Stimulated activated CD4-positive, alpha-beta T cell treated with anti-CD3 and anti-CD28 coated beads, TNF-alpha, amount 100 ng/mL, for 24 hours (primary cell): ENCODE measurements around the gene NINJ2.

ENCODE experiments used
- DNase-seq, 3 experiments: peaks; one replicate each; pipeline ENCODE4 v3.0.0-alpha.2; 2020; ENCODE audit warnings: low read depth in 3 of 3

Gene NINJ2

GRCh38 chr12:614411-614970, 48.8 kb downstream of the NINJ2 start:
- DNase-seq: peak in 1 of 3 experiments; percentile 19

- no peak for DNase-seq
Measured at GRCh38 chr12:613996-614395, 49.2 kb downstream of the NINJ2 start.

DNA sequence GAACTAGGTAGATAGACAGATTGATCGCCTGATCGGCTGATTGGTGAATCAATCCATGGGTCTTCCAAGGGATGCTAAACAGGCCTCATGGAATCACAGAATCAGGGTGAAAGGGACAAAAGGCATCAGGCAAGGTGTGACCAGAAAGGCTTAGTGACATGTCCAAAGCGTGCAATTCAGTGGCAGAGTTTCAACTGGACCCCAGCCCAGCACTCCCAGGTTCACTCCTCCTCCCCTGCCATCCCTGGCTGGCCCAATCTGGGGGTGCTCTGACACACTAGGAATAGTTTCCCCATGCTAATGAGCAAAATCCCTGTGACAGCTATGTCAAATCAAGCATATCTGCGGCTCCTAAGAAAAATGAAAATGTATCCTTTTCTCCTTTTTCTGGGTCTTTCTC, 50.4 kb downstream of the NINJ2 start:
- DNase-seq: no peak

- DNase-seq: no peak
Measured at GRCh38 chr12:612293-612692, 51.0 kb downstream of the NINJ2 start.

DNA sequence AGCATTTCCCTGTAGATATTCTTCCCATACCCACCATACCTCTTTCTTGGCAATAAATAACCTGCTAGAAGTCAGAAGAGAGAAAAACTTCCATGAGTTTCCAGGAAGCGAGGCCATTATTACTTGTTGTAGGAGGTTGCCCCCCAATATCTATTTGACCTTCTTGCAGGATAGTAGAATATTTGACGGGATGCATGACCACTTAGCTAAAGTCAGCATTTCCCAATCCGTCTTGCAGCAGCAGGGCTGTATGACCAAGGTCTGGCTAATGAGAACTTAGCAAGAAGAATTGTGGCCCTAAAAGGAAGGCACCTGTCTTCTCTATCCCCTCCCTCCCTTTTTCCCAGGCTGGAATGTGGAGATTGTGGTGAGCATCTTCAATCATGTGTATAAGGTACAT, 51.5 kb downstream of the NINJ2 start:
- no peak for DNase-seq

GRCh38 chr12:608921-609320, 54.3 kb downstream of the NINJ2 start:
- DNase-seq: no peak

GRCh38 chr12:608413-608812, 54.8 kb downstream of the NINJ2 start:
- DNase-seq: no peak

DNA sequence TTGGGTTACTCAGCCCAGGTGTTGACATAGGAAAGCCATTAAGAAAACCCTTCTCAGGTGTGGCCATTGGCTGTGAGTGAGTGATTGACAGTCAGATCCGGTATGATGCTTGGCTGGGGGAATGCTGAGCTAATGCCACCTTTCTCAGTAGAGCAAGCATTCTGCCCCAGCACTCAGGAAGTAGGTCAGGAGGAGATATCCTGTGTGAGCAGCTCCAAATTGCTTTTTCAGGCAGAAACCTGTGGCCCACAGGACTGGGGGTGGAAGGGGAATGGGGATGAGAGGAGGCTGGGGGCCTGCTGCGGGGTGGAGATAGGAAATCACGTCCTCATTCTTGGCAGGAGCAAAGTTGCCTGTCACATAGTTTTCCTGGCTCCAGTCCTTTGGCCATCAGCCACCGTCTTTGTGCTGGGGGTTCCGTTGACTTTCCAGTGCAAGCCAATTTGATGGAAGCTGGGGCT, 55.7 kb downstream of the NINJ2 start:
- no peak for DNase-seq

- no peak for DNase-seq
Measured at GRCh38 chr12:604956-605355, 58.3 kb downstream of the NINJ2 start.

DNA sequence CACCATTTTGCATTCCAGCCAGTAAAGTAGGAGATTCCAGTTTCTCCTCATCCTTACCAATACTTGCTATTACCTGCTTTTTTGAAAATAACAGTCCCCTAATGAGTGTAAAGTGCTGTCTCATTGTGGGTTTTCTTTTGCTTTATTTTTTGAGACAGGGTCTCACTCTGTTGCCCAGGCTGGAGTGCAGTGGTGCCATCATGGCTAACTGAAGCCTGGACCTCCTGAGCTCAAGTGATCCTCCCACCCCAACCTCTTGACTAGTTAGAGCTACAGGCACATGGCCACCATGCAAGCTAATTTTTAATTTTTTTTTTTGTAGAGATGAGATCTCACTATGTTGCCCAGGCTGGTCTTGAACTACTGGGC, 60.6 kb downstream of the NINJ2 start:
- DNase-seq: no peak

DNA sequence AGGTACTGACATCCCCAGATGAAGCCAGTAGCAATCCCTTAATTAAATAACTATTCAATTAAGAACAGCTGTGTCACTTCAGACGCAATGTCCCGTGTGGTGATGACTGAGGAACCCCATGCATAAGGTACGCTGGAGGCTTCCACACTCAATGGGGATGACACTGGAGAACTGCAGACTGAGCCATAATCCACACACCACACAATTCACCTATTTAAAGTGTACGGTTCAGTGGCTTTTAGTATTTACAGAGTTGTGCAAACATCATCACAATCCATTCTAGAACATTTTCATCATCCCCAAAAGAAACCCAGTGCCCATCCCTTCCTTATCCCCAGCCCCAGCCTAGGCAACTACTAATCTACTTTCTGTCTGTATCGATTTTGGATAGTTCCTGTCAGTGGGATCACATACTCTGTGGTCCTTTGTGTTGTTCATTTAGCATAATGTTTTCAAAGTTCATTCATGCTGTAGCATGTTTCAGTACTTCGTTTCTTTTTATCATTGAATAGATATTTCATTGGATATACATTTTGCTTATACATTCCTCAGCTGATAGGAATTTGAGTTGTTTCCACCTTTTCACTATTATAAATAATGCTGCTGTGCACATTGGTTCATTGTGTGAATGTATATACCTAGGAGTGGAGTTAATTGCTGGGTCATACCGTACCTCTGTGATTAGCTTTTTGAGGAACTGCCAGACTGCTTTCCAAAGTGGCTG, 61.1 kb downstream of the NINJ2 start:
- no peak for DNase-seq

DNA sequence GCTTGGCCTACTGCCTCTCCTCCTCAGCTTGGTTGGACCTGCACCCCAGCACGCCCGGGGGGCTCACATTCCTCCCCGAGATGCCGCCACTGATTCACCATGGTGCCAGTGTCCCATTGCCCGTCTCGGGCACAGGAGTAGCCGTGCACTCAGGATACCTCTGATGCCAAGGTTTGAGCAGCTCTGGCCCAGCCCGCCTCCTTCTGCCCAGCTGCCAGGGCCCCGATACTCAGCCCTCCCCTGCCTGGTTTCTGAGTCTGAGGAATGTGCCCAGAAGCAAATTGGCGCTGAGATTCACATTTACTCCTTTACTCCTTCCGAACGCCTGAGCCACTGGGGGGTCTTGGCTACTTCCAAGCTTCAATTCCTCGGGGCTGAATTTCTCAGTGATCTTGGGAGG, 63.5 kb downstream of the NINJ2 start:
- no peak for DNase-seq

- DNase-seq: no peak
Measured at GRCh38 chr12:597926-598568, 65.2 kb downstream of the NINJ2 start.

GRCh38 chr12:593396-594270, 69.6 kb downstream of the NINJ2 start:
- DNase-seq: no peak

DNA sequence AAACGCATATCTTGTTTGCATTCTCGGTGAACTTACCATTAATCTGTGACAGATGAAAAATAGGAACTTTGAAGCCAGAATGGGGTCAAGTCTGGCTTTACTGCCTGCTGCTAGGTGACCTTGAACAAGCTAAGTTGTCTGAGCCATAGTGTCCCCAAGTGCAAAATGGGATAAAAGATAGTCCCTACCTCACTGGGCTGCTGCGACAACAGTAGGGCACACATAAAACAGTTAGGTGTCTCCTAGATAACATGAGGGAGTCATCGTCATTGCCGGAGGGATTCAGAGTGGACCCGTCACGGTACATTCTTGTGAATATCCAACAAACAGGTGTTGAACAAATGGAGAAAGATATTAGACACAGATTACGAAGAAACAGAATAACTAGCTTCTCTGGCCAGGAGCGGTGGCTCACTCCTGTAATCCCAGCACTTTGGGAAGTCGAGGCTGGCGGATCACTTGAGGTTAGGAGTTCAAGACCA, 71.2 kb downstream of the NINJ2 start:
- DNase-seq: no peak

GRCh38 chr12:591167-592023, 71.8 kb downstream of the NINJ2 start:
- no peak for DNase-seq

DNA sequence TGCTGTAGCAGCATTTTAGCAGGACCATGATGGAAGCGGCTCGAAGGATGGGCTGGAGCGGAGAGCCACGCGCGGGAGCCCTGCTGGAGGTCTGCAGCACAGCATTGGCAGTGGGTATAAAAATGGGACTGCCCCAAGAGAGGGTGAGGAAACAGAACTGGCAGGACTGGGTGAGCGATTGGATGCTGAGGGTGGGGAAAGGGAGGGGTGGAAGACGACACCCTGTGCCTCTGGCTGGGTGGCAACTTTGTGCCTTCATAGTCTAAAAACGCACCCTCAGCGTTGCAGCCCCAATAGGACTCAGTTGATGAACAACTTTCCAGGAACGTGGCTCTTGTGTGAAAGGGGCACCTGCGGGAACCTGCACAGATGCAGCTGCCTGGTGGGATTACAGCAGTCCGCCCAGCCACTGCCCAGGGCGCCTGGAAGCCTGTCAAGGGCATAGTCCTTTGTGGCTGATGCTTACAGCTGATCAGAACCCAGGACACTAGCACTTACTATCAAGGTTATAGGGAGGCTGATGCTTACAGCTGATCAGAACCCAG, 73.0 kb downstream of the NINJ2 start:
- DNase-seq: no peak

- no peak for DNase-seq
Measured at GRCh38 chr12:588646-589045, 74.6 kb downstream of the NINJ2 start.

GRCh38 chr12:588024-588322, 75.3 kb downstream of the NINJ2 start:
- no peak for DNase-seq

DNA sequence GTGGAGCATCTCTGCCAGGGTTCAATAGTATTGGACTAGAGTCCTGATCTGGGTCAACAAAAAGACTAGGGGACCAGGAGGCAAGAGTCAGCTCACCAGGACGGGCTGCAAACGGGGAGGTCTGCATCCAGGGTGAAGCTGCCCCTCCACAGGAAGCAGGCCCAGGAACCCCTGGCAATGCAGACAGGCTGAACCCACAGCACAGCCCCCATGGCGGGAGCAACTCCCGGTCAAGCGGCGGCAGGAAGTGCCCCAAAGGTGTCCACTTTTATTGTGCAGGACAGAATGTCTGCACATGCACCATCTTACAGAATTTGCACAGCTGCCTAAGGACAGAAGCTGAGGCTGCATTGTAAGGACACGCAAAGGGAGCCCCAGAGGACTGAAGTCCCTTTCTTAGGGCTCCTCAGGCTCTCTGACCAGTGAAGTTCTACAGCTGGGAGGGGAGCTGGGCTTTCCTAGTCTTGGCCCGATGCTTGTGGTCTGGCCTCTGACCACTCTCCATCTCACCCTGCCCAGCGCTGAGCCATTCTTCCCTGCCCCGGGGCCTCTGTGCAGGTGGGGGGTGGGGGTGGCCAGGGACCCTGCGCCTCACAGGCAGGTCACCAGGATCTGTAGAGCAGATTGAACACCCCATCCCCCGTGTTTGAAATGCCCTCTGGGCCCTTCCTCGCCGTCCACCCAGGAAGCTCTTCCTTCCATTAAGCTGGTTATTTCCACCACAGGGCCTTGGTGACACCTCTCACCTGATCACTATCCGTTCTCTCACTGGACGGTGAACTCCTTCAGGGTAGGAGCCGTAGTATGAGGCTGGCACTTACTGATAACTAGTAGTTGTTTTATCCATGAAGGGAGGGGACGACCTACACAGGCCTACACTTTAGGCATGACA, 75.9 kb downstream of the NINJ2 start:
- no peak for DNase-seq
